Stimulated activated naive CD4-positive, alpha-beta T cell (primary cell): Measurements from ENCODE around the gene UIMC1.

ENCODE experiments used
- DNase-seq, 6 experiments: peaks; one replicate each; lab custom pipeline; 2025; lab: John Stamatoyannopoulos, UW

The UIMC1 gene

DNA sequence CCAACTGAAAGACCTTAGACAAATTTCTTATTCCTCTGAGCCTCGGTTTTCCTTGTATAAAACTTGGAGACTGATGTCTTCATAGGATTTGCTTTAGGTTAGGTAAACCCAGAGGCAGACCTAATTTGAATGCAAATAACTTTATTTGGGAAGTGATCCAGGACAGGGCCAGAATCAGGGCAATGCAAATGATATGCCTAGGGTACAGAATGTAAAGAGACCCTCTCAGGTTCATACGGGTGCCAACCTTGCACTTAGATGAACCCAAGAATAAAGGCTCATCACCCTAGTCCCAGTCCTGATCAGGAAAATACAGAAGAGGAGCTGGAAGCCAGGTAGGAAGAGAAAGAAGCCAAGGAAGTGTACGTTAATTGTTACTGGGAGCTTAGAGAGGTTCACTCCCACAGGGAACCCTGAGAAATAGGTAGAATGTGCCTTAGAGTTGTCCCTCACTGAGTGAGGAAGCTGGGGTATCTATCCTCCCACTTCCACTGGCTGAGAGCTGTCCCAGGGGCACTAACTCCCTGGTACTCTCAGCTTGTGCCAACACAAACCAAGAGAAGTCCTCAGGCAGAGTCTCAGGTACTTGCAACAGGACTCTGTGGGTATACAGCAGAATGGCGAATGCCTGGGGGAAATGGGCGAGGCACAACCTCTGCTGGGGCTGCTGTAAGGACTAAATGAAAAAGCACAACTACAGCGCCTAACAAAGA, 104.3 kb downstream of the UIMC1 start:
- DNase-seq: no peak

DNA sequence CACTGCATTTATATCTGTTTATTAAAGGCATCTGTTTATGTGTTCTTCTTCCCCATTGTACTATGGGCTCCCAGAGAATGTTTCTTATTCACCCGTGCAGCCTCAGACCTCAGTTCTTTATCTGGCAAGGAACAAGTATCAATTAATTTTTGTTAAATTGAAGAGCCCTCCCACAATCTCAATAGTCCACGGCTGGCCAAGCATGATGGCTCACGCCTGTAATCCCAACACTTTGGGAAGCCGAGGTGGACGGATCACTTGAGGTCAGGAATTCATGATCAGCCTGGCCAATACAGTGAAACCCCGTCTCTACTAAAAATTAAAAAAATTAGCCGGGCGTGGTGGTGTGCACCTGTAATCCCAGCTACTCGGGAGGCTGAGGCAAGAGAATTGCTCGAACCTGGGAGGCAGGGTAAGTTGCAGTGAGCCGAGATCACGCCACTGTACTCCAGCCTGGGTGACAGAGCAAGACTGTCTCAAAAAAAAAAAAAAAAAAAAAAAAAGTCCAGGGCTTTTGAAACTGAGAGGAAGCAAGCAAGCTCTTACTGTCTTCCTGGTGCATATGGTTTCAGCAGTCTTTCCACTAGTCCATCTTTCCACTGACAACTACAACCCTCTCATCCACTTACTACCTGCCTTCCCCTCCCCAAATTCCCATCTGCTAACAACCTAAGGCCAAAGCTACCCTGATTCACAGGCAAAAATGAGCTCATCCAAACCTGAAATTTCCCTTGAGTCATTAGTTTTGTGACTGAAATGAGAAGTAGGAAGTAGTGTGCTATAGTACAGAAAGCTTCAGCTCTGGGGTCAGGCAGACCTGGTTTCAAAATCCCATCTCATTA, 105.1 kb downstream of the UIMC1 start:
- no peak for DNase-seq

DNA sequence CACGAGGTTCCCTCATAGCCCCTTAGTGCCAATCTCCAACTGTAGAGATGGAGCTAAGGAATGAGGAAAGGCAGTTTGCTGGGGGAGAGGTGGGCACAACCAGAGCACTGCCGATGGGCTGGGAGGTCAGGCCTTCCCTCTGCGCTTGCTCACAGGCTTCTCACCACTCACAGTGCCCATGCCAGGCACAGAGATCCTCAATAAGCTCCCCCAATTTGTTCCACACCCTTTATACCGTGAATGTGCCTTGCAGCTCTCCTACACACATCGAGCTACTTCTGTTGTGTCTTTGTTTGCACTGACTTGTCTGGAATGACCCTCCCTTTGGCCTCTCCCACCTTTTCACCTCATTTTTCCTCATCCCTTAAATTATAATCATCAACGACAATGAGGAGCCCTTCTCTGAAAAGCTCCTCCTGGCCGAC, 105.8 kb downstream of the UIMC1 start:
- DNase-seq: no peak

DNA sequence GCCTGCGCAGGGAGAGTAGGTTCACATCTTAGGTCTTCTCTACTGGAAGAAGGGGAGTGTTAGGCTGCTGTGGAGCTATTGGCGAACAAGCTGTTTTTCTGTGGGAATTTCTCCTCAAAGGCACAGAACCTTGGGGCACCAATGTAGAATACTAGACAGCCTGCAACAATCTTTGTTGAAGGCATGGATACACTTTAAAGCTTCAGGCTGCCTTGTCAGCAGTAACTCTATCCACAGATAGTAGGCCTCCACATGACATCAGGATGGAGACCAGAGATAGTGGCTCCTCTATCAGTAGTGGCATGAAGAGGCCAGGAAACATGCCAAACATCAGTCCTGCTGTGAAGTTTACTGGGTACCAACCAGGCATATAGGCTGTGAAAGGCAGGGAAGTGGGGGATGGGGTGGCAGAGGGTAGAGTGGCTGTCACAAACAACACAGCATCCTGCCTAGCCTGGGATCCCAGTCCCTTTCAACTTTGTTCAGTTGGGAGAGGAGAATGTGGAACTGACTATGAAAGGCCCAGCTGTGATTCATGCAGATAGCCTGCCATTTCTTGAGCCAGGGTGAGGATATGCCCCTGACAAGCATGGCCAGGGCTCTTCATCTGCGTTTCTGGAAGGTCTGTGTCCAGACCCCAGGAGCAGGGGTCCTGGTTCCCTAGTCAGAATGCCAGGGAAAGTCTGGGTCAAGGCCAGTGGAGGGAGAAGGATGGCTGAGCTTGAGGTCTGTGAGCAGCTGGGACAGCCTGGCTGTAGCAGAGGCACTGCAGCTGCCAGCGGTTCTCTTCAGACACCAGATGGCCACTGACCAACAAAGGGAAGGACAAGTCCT, 106.4 kb downstream of the UIMC1 start:
- DNase-seq: no peak

DNA sequence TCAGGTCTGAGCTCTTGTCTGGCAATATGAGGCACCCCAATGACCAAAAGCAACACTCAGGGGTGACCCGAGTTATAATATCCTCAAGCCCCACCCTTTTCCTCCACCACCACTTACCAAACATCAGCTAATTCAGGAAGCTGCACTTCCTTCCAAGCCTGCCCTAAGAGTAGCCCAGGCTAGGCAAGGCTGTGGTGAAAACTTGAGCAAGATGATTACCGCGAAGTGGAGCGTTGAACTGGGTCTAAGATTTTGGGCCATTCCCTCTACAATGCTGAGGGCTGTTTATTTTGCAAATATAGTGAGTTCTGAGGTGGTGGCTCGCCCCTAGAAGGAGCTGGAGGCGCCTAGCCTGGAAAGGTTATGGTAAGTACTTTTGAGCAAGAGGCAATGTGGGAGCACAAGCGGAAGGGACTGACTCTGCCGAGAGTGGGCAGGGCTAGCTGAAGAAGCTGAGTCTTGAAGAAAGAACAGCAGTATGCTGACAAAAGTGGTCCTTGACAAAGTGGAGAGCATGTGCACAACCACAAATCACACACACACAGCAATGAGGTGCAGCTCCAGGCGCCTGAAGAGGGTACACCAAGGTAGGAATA, 107.2 kb downstream of the UIMC1 start, which contains the start of gene HK3:
Gene HK3 (minus strand): TSS at position 51 of the 596 bp plus-strand sequence. CDS start 3,187 bp downstream, outside the sequence.
- no peak for DNase-seq

DNA sequence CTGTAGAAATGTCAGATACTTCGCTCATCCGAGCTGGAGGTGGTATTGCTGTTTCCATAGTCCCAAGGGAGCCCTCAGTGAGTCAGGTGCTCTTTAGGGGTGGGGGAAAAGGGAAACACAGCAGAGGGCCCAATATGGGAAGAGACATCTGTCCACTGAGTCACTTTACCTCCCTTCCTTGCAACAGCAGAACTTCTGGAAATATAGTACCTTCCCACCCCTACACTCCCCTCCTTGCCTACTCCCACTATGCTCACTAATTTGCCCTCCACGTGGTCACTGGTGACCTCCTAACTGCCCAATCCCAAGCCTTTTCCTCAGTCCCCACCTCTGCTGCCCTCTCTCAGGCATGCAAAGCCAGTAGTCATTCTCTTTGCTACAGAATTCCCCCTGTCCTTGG, 109.3 kb downstream of the UIMC1 start:
- no peak for DNase-seq

DNA sequence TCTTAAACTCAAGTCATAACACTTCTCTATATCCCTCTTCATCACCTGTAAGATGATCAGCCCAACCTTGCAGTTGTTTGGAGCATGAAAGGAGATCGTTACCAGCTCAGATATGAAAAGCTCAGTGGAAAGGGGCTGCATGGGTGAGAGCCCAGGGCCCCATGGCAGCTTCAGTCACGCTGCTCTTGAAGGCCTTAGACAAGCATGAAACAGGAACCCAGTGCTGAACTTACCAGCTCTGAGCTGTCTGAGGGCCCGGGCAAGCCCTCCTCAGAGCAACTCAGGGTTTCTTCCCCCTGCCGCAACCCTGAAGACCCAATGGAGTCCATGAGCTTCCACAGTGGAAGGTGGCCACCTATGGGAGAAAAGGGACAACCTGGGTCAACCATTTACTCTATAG, 110.7 kb downstream of the UIMC1 start:
- no peak for DNase-seq

DNA sequence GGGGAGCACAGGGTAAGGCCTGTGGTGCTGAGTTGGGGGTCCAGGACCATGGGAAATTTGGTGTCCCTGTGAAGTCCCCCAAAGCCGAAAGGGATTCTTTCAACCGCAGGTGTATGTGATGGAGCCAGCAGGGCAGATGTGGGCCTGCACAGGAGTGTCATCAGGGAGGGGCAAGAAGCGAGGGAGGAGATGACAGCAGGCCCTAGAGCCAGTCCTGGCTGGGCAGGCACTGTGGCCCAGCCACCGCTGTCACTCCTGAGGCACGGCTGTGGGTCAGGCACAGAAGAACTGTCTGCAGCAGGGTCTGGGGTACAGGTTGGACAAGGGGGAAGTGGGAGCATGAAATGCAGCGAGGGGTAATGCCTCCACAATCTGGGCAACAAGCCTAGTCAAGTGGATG, 112.3 kb downstream of the UIMC1 start:
- DNase-seq: no peak

DNA sequence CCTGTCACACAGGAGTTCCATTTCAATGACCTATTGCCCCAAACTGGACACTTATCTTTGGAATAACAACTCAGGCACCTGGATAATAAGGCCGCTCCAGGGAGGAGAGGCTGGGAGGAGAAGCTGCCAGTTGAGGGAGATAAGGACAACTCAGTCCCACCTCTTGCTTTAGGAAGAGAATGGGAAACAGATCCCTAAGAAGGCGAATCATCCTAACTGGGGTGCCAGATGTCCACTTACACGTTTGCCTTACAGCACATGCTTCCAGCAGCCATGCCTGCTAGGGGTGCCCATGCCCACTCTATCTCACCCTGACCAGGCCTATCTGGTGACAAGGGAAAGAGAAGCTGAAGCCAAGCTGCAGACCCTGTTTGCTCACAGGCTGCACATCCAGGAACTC, 113.9 kb downstream of the UIMC1 start:
- DNase-seq: no peak

DNA sequence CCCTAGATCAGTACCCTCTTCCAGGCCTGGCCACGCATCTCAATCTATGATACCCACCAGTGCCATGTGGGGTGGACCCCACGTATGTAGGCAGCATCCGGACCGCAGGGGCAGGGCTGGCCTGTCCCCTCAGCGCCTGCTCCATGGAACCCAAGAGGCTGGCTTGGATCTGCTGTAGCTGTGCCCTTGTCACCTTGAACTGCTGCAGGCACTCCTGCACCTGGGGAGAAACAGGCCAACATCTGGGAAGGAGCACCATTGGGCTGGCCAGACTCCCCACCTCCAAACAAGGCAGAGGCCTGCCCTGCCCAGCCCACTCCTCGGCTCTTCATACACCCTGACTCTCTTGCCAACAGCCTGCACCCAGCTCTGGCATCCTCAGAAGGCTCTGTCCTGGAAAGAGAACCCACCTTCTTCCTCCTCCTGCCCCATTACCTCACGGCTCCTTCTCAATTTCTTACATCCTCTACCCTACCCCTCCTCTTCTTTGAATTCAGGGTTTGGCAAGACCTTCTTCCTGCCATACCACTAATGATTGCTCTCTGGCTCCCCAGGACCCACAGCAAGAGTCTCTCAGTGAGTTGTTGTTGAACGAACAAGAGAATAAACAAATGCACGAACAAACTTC, 115.1 kb downstream of the UIMC1 start:
- no peak for DNase-seq

DNA sequence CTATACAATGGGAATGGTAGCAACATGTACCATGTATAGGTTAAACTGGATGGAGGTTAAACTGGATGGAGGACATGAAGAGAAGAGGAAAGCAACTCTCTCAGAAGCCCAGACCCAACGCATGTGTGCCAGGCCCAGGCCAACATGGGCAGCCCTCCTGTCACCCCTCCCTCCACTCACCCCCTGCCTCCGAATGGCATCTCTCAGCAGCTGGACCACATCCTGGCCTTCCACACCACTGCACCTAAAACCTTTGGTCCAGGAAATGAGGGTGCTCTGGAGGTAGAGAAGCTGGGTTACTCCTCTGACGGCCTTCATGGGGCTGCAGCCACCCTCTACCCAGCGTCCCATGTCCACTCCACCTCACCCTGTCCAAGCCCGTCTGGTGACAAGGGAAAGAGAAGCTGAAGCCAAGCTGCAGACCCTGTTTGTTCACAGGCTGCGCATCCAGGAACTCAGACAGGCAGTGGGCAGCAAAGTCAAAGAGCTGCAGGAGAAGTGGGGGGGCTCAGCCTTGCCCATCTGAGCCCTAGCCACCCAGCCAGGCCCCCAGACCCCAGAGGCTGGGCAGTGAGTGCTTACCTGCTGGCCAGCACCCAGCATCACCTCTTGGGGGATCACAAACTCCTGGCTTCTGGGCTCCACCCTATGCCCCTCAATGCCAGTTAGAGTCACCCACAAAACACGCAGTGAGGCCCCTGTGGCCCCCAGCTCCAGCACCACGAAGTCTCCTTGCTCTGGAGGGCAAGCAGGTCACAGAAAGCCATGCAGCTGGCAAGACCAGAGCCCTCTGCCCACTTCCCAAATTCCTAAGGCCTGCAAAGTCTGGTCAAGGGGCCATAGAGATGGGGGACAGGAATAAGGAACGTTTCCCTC, 115.9 kb downstream of the UIMC1 start:
- DNase-seq: no peak

DNA sequence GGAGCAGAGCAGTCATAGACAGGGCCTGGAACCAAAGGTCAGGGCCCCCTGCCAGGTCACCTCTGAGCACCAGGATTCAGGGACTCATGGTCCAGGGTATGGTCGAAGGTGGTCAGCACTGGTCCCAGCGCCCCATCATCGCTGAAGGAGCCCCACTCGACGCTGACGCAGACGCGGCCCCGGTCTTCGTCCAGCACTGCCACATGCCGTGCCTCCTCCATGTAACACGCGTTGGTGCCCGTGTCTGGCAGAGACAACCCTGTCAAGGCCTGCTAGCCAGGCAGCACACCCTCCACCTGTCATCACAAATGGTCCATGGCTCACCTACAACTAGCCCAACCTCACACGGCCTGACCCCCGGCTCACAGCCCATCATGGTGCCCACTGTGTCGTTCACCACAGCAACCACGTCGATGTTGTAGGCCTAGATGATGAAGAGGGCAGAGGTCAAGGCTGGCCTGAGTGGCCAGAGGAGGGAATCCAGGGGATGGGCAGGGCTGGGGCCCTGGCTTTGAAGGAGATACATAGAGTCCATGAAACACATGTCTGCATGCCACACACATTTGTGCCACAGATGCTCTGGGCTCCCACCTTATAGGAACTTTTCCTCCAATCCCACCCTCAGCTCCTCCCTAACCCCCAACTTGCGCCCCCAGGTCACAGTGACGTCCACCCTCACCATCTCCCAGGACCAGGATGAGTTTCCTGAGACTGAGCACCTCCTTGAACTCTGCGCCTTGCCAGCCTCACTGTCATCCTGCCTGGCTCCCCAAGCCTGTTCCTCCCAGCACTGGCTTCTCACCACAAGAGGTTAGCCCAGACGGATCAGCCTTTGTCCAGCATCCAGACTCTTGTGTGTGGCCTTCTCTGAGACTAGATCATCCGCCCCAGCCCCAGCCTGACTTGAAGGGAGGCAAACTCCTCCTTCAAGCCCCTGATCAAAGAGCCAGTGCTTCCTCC, 117.0 kb downstream of the UIMC1 start:
- DNase-seq: no peak

DNA sequence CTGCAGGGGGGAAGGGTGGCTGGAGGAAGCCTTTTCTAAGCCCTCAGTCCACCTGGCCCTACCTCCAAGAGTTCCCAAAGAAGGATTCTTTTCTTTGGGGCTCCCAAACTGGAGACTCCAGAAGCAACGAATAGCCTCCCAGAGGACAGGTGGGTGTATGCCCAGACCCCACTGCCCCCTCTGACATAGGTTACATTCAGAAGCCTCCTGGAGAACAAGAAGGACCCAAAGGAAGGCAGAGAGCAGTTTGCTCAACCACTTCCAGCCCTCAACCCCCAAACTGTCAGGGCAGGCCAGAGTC, 117.8 kb downstream of the UIMC1 start:
- DNase-seq: no peak

DNA sequence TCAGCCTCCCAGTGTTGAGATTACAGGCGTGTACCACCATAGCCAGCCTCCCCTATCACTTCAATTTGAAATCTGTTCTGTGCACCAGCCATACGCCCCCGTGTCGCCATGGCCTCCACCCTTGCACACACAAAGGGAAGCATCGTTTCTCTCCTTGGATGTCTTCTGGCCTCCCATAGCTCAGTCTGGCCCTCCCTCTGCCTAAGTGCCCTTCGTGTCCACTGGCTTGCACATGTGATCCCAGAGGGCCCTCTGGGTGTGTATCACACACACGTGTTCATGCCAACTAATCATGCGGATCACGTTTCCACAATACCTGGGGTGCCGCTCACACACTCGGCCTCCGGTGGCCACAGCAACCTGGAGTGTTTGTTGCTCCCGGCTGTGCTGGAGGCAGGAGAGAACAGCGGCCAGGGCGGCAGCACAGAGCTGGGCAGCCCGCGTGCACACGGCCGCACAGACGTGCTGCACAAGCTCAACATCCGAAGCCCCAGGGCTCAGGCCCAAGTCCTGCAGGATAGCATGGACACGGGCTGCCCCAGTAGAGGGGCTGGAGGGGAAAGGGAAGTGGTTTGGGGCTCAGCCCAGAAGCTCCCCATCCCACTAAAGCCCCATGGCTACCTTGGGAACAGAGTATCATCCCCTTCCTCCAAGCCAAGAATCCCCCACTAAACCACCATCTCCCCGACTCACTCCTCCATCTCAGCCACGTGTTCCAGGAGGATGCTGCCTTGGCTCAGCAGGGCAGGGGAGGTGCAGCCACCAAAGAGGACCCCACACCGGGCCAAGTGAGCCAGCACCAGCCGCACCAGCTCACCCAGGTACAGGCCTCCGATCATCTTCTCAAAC, 118.3 kb downstream of the UIMC1 start:
- no peak for DNase-seq

DNA sequence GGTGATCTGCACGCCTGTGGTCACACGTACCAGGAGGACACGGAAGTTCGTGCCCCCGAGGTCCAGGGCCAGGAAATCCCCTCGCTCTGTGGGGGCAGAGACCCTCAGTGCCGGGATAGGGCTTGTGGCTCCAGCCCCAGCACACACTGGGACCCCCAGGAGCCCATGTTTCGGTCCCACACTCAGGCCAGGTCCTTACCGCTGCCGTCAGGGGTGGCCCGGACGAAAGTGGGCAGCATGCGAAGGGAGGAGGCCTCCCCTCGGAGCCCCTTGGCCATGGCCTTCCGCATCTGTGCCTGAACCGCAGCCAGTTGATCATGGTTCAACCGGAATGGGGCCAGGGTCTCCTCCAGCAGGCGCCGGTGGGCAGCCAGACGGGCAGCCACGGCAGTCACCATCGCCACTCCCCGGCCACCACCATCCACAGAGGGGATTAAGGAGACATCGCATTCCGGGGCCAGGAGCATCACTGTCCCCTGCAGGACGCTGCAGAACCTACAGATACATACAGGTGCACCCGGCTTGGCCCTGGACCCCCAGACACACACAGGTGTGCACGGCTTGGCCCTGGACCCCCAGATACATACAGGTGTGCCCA, 119.2 kb downstream of the UIMC1 start:
- no peak for DNase-seq

DNA sequence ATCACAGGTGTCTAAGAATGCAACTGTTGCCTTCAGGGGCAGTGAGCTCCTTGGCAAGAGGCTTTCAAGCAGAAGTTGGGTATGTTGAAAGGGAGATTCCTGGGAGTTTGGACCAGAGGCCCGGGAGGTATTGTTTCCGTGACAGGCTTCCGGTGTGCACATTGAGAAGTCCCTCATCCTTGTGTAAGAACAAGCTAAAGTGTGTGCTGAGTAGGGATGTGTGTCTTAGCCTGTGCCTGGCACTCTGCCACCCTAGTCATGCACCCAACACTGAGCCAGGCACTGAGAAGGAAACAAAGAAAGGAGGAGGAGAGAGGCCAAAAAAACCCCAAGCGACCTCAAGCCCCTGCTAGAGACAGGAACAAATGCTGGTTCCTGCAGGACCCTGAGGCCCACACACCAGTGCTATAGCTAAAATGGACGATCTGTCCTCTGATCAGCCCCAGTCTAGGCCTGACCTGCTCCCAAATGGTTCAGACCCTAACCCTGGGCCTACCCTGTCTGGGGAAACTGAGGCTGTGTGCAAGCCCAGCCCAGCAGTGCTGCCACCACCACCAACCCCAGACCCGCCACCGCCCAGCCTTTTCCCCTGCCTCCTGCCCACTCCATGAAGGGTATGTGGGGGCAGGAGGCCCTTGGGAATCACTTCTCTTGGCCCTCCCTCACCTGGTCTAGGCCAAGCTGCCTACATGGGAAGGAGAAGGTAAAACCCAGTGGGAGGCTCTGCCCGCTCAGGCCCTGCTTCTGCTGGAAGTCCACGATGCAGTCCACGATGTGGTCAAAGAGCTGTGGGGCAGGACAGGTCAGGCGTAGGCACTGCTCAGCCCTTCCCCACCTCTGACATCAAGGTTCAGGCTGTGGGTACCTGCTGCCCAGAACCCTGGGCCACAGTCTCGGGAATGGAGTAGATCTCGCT, 120.0 kb downstream of the UIMC1 start:
- no peak for DNase-seq

DNA sequence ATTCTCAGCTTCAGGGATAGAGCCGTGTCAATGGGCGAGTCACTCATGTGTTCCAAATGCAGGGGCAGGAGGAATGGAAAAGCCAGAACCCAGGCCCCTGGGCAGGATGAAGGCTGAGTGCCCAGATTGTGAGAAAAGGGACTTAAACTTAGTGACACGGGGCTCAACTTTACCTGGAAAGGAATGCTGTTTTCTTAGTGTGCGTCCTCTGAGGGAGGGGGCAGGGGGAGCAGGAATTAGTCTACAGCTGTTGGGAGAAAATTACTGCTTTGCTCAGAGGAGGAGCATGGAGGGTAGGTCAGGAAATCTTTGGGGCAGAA, 122.0 kb downstream of the UIMC1 start:
- DNase-seq: no peak
